NT2/D1 (cell line): ENCODE data around the gene PHF21B.

Experiments used
- SUZ12 ChIP-seq: IDR thresholded peaks from 2 replicates; pipeline ENCODE4 v1.6.1; 2011; ENCODE audit not compliant: insufficient read length, insufficient read depth; ENCODE audit errors: extremely low read depth
- YY1 ChIP-seq: IDR thresholded peaks from 2 replicates; pipeline ENCODE4 v1.6.1; 2011; ENCODE audit not compliant: insufficient read length, insufficient read depth
- ZNF274 ChIP-seq: IDR thresholded peaks from 2 replicates; pipeline ENCODE4 v1.6.1; 2011; ENCODE audit warnings: mild to moderate bottlenecking, low read depth, low read length

- no peak for TF ChIP-seq YY1
- TF ChIP-seq ZNF274: no peak
- no peak for TF ChIP-seq SUZ12
Observed at GRCh38 chr22:44979154-44979553, 30.7 kb downstream of the PHF21B start.
